ENCODE measurements around the gene SCMH1.
"Not testable (repeated sequence)": the region's sequence is repeated elsewhere in the genome, so short reads cannot be mapped to it uniquely, and the experiment has no call there.

The SCMH1 gene

DNA sequence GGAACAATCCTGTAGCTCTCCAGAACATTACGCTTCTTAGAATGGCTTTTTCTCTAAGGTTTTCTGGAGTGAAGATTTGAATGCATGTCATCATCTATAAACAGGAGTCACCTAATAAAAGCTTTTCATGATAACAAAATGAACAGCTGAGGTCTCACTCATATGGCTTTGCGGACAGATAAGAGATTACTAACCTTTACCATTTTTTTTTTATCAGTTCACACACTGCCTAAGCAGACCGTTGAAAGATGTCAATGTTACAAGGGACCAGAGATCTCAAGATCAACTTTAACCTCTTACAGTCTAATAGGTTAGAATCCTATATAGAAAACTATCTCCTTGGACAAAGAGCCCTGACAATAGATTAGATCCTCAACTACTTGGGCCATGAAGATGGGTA is 41.4 kb downstream of the SCMH1 start:
- no peak for DNase-seq

DNA sequence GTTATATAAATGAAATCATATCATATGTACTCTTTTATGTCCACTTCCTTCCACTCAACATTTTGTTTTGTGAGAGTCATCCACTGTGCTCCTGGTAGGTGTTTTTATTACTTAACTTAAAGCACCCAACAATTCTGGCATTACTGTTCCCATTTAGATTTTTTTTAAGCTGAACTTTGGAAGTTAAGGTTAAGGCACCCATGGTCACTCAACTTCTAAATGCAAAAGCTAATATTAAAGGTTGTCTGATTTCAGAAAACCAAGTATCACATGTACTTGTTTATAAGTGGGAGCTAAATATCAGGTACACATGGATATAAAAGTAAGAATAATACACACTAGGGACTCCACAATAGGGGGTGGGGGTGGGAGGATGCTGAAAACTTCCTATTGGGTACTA is 42.7 kb downstream of the SCMH1 start:
- no peak for DNase-seq

DNA sequence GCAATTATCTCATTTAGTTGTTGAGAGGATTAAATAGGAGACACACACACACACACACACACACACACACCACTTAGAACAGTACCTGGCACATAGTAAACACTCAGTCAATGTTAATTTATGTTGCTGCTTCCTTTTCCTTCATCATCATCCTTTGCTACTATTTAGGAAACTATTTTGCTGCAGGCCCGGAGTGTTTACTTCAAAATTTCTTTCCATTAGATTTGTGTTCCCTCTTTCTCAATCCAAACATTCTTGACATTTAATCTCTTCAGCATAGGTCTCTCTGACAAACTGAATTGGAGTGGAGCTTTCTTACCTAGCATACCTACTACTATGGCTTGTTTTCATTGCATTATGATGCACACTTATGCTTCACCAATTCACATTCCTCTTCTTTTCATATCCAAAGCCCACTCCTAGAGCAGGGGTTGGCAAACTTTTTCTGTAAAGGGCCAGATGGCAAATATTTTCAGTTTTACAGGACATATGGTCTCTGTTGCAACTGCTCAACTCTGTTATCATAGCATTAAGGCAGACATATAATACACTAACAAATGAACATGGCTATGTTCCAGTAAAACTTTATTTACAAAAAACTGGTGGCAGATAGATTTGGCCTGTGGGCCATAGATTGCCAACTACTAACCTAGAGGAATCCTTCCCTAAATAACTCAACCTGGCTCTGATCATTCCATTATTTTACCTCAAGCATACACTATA is 49.5 kb downstream of the SCMH1 start:
- DNase-seq, result no peak

DNA sequence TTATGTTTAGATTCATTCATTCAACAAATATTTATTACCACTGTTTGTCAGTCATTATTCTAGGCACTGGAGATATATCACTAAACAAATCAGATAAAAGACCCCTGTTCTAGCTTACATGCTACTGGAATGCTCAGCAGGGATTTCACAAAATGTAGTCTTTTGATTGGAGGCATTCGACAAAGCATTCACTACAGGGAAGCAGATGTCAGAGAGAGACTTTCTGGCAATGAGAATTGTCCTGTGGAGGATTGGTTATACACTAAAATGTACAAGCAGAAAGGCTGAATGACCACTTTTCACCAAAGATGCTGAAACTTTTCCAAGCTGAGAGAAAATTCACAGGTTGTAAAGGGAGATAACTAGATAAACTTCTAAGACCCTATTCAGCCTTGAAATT is 57.7 kb downstream of the SCMH1 start:
- DNase-seq, result no peak

DNA sequence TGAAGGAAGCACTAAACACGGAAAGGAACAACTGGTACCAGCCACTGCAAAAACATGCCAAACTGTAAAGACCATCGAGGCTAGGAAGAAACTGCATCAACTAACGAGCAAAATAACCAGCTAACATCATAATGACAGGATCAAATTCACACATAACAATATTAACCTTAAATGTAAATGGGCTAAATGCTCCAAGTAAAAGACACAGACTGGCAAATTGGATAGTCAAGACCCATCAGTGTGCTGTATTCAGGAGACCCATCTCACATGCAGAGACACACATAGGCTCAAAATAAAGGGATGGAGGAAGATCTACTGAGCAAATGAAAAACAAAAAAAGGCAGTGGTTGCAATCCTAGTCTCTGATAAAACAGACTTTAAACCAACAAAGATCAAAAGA is 63.9 kb downstream of the SCMH1 start:
- DNase-seq, result not testable (repeated sequence)

DNA sequence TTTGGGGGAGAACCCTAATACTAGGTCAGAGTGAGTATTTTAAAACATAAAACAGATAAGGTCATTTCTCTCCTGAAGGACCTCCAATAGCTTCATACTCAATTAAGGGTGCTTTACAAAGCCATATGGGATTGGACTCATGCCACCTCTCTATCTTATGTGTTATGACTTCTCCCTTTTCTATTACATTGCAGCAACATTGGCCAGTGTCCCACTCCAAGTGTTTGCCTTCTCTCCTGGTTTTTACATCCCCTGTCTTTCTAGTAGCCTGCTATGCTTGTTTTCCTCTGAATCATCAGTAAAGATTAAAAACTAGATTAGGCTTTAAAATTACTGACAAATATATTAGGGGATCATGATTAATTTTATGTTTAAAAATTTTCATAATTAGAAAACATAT is 66.6 kb downstream of the SCMH1 start:
- no peak for DNase-seq

DNA sequence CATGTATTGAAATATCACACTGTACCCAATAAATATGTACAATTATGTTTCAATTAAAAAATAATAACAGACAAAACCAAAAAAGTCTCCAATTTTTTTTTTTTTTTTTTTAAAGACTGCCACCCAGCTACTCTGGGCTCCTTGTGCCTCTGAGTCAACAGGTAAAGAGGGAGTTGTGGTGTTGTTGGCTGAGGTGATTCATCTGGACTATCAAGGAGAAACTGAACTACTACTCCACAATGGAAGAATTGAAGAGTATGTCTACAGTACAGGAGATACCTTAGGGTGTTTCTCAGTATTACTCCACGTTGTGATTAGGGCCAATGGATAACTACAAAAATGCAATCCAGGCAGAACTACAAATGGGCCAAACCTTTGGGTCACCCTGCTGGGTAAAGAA is 67.9 kb downstream of the SCMH1 start:
- DNase-seq, result no peak

DNA sequence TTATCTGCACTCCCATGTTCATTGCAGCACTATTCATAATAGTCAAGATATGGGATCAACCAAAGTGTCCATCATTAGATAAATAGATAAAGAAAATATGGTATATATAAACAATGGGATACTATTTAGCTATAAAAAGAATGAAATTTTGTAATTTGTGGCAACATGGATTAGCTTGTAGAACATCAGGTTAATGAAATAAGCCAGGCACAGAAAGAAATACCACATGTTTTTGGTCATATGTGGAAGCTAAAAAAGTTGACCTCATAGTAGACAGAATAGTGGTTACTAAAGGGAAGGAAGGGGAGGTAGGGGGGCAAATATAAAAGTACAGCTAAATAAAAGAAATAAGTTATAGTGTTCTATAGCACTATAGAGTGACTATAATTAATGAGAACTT is 68.5 kb downstream of the SCMH1 start:
- DNase-seq, result no peak

DNA sequence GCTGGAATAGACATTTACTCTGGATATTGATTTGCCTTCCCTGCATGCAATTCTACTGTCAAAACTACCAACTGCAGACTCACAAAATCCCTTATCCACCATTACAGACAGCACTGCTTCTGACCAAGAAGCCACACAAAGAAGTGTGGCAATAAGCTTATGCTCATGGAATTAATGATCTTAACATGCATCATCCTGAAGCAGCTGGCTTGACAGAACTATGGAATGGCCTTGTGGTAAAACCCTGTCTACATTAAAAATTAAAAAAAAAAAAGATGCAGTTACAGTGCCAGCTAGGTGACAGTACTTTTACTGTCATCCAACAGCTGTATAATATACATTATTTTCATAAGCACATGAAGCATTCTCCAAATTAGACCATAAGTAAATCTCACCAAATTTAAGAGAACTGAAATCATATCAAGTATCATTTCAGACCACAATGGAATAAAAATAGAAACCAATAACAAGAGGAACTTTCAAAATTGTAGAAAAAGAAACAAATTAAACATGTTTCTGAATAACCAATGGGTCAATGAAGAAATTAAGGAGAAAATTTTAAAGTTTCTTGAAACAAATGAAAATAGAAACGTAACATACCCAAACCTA is 70.7 kb downstream of the SCMH1 start:
- DNase-seq, result no peak

DNA sequence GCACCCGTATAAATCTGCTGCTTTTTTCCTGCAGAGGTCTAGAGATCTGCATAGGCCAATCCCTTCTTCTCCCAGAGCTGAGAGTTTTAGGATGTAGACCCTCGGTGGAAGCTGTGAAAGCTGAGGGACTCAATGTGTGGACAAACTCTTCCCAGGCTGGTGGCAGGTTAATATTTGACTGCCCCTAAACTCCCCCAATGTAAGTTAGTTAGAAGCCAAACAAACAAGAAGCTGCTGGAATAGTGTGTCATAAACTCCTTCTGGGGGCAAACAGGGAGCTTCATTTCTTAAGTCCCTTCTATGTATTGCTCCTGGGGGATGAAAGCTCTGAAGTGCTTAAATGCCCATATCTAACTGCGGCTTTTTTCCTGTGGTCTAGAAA is 72.3 kb downstream of the SCMH1 start:
- no peak for DNase-seq

DNA sequence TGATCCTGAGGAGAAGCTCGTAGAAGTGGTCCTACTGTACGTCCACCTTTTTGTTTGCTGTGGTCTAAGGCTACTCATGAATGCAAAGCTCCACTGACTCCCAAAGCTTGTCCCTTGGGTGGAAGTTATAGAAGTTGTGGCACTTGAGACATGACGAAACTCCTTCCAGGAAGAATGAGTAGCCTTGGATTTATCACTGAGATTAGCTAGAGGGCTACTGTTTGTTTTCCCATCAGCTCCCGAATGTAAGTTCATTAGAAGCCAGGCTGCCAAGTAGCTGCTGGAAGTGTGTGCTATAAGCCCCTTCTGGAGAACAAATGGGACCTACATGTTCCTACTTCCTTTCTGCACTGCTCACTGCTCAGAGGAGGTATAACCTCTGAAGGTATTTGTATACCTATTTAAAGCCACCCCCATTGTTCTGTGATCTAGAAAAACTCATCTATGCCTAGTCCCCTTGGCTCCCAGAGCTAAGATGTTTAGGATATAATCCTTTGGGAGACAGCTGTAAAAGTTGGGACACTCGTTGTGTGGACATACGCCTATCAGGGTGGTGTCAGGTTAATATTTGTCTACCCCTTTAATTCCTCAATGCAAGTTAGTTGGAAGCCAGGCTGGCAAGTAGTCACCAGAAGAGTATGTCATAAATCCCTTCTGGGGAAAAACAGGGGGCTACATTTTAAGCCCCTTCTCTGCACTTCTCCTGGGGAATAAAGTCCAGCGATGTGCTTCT is 72.9 kb downstream of the SCMH1 start:
- no peak for DNase-seq

DNA sequence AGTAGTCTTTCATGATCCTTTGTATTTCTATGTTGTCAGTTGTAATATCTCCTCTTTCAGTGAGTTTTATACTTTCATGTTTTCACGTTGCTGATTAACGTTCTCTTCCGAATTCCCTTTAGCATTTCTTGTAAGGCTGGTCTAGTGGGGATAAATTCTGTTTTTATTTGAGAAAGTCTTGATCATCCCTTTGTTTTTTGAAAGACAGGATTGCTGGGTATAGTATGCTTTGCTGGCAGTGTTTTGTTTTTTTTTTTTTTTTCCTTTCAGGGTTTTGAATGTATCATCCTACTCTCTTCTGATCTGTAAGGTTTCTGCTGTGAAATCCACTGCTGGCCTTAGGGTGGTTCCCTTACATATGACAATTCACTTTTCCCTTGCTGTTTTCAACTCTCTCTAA is 74.4 kb downstream of the SCMH1 start:
- no peak for DNase-seq

DNA sequence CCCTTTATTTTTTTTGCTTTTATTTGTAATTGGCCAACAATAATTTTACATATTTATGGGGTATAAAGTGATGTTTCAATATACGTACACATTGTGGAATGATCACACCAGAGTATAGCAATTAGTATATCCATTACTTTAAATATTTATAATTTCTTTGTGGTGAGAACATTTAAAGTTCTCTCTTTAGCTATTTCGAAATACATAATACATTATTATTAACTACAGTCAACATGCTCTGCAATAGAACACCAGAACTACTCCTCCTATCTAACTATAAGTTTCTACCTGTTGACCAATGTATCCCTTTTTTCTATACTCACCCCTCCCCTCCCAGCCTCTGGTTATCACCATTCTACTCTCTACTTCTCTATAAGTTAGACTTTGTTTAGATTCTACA is 77.4 kb downstream of the SCMH1 start:
- DNase-seq, result no peak

DNA sequence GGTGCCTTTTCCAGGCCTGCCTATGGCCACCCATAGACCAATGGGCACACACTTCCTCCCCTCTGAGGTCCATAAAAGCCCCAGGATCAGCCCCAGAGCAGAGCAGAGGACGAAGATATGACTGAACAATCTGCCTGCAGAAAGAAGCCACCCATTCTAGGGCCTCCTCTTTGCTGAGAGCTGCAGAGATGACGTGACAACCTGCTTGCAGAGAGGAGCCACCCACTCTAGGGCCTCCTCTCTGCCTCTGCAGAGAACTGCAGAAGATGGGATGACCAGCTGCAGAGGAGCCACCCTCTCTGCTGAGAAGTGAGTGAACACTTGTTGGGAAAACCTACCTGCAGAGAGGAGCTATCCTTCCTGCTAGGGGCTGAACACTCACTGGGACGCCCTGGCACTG is 79.7 kb downstream of the SCMH1 start:
- DNase-seq, result no peak

DNA sequence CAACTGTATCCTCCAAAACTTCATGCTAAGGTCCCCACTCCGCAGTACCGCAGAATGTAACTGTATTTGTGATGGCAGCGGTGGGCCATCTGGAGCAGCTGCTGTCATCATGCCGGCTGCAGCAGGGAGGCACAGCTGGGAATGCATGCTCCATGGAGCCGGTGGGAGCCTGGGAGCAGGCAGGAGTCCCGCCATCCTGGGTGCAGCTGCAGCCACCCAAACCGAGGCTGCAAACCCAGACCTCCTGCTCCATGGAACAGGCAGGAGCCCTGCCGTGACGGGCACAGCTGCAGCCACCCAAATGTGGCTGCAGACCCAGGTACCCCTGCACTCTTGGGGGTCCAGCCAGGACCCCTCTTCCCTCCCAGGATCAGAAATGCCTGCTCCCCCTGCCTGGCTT is 80.3 kb downstream of the SCMH1 start:
- DNase-seq, result no peak

DNA sequence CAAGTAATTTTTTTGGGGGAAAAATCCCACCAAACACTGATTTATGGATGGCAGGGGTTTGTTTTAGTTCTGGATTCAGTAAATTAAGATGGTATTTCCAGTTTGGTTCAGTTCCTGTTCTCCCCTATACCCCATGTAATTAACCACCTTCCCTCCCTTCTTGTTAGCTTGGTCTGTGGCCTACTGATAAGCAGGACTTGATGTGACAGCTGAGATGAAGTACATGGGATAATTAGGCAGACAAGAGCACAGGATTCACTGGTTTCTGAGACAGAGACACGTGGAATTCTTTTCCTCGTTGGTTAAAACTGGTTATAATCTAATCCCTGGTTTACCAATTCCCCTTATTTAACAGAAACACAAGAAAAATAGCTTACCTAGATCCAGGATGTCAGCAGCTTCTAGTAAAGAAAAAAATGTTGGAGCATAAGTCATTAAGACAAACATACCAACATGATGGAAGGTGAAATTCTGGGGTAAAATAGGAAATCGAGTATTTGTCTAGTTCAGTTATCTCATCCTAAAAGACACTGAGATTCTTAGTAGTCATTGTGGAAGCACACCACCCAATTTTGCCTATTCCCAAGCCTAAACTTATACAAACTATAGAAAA is 81.5 kb downstream of the SCMH1 start:
- no peak for DNase-seq

DNA sequence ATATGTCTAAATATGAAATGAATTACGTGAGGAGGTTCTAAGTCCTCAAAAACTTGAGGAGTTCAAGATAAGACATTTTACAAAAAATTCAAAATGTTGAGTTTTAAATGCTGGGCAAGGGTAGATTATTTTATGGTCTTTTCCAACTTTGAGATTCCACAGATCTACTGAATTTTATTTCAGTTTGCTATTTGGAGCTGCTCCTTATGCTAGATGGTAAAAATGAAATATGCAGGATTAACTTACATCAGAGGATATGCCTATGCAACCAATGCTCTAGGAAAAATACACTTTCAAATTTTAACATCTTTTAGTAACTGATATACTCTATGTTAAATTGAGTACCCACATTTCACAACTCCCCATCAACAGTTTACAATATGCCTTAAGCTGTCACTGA is 83.1 kb downstream of the SCMH1 start:
- no peak for DNase-seq

DNA sequence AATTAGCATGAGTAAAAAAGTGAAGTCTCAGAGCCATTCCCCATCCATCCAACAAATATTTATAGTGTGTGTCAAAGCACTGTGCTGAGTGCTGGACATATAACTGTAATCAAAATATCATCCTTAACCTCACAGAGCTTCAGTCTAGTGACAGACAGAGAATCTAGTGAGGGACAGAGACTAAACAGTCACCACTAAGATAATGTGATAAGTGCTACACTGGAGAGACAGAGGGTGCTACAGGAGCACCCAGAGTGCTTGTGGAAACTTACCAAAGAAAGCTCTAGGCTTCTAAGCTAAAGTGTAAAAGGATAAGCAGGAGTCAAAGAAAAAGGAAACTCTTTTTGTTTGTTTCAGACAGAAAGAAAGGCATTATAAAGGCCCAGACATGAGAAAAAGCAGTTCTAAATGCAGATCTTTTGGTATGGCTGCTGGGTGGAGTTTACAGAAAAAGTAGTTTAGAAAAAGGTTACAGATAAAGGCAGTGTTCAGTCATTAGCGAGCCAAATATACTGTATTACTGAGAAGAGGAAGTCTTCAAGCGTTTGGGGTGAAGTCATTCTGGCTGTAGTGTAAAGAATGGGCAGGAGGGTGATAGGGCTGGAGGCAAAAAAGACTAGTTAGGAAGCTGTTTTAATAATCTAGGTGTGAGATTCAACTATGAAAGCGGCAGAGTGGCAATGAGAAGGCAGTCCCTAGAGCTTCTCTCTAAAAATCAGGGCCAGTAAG is 83.8 kb downstream of the SCMH1 start:
- DNase-seq, result no peak

DNA sequence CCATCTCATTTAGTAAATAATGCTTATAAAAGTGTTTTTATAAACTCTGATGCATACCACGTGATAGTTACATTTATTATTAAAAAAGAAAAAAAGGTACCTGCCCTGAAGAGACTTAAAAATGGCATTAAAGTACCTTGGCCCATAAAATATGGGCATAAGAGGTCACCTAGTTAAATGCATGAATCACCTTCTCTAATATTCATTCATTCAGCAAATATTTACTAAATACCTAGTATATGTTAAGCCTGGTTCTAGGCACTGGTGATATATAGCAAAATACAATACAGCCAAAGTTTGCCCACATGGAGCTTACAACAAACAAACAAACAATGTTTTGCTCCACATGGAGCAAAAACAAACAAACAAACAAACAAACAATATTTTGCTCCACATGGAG is 87.0 kb downstream of the SCMH1 start:
- no peak for DNase-seq

DNA sequence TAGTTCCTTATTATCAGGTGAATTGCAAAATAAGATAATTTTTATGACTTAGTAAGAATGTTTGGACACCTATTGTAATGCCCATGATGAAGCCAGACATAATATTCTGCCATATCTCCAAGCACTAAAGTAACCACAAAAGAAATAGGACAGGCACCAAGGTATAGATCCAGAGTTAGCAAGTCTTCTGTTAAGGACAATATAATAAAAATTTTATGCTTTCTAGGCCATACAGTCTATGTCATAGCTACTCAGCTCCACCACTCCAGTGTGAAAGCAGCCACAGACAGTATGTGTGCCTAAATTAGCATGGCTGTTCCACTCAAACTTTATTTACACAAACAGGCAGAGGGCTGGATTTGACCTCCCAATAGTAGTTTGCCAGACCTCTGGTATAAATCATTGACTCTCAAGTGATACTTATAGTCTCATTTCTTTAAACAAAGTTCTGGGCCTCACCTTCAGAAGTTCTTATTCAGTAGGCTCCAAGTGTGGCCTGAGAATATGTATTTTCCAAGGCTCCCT is 88.3 kb downstream of the SCMH1 start:
- DNase-seq, result no peak

DNA sequence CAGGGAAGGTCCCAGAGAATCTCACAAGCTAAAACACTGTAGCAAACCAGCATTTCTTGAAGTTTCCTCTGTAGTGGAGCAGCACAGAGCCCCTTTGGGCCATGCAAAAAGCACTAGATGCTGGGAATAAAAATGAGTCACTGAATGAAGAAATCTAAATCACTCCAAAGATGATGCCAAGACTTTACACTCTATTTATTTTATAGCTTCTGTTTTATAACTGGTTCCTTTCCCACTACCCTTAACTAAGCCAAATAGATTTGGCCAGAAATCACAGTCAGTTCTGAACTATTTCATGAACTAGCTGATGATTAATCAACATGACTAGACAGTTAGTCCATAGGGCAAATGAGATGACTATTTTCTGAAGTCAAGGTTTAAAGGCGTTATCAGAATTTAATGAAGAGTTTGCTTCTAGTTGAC is 89.5 kb downstream of the SCMH1 start:
- DNase-seq, result no peak

DNA sequence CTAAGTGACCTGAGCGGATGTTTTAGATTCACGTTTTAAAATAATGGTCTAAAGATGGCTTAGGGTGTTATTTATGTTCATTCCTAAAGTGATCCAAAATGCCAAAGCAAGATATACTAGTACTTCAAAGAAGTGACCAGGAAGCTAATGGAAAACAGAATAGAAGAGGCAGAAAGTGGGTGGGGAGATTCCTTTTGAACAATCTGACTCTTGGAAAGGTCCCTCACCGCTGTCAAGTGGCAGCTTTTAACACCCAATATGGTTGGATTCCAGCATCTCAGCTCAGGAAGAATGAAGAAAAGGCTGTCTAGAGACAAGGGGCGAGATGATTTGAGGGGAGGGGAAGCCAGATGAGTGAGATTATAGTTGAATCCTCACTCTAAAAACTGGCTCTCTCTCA is 90.3 kb downstream of the SCMH1 start:
- DNase-seq, result no peak

DNA sequence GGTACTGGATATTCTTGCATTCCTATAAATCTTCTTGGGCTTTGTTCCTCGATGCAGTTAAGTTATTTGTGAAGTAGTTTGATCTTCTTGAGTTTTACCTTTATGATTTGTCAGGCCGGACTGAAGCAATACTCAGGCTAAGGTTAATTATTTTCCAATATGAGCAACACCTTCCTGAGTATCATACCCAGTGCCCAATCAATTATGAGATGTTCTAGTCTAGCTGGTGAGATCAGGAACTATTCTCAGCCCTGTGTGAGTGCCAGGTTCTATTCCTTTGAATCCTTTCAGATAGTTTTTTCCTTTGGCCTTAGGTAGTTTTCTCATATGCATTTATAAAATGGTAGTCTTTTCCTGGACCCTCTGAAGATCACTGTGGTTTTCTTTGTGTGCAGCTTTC is 92.5 kb downstream of the SCMH1 start:
- no peak for DNase-seq
